SW480 (cell line): ENCODE measurements around the gene ZNF595.
"Not testable (repeated sequence)": the region's sequence is repeated elsewhere in the genome, so short reads cannot be mapped to it uniquely, and the experiment has no call there.

Experiments used
- DNase-seq: peaks from one replicate; pipeline ENCODE4 v3.0.0-alpha.2; 2016; ENCODE audit warnings: low spot score

The ZNF595 gene

DNA sequence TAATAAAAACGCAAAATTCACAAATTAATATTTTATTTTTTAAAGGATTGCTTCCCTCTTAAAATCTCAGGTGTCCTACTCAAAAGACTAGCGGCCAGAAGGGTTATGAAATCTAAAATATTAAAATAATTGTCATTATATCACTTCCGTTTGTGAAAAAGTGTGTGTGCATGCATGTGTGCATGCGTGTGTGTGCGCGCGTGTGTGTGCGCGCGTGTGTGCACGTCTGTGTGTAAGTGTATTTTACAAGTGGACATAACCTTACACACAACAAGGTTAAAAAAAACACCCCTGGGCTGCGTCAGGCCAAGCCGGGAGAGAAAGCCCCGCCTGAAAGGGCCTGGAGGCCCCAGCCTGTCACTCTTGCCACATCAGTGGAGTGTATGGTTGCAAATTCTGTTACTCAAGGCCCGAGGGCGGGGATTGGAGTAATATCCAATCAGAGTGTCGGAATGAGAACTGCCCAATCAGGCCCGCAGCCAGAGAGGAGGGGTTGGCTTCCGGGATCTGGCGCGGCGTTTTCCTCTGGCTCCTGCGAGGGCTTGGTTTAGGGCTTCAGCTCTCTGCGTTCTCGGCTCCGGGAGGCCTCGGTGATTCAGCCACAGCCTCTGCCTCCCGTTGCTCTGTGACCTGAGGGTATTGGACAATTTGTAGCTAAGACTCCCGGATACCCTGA is at the start of gene ZNF595:
TSS of gene ZNF595 (plus strand) at position 518 of the 676 bp plus-strand sequence. CDS start 168 bp downstream, outside the sequence.
- DNase-seq = not testable (repeated sequence)

GRCh38 chr4:9937-10870 is 42.9 kb upstream of the ZNF595 start:
- DNase-seq = not testable (repeated sequence)

GRCh38 chr4:11095-11815 is 41.9 kb upstream of the ZNF595 start:
- not testable (repeated sequence) for DNase-seq

GRCh38 chr4:11816-12417 is 41.2 kb upstream of the ZNF595 start:
- not testable (repeated sequence) for DNase-seq

- not testable (repeated sequence) for DNase-seq
Measured at GRCh38 chr4:18128-18527, 35.0 kb upstream of the ZNF595 start.

GRCh38 chr4:18589-18988 is 34.5 kb upstream of the ZNF595 start:
- not testable (repeated sequence) for DNase-seq

DNA sequence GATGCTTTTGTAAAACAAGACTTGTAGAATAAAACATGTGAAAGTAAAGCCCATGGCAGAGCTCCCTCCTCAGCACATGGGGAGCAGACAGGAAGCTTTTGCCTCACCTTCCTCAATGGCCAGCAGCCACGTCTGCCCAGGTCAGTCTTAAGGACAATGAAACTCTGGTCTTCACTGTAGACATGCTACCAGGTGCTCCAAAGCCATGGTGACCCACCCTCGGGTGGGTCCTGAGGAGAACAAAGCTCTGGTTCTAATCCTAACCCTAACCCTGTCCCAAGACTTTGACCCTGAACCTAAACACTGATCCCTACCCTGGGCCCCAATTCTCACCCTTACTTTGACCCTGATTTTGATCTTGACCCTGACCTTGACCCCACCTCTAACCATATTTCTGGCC is 30.2 kb upstream of the ZNF595 start:
- not testable (repeated sequence) for DNase-seq

GRCh38 chr4:24359-24758 is 28.8 kb upstream of the ZNF595 start:
- not testable (repeated sequence) for DNase-seq

GRCh38 chr4:27501-27900 is 25.6 kb upstream of the ZNF595 start:
- DNase-seq = not testable (repeated sequence)

- not testable (repeated sequence) for DNase-seq
Measured at GRCh38 chr4:28767-29542, 24.2 kb upstream of the ZNF595 start.

DNA sequence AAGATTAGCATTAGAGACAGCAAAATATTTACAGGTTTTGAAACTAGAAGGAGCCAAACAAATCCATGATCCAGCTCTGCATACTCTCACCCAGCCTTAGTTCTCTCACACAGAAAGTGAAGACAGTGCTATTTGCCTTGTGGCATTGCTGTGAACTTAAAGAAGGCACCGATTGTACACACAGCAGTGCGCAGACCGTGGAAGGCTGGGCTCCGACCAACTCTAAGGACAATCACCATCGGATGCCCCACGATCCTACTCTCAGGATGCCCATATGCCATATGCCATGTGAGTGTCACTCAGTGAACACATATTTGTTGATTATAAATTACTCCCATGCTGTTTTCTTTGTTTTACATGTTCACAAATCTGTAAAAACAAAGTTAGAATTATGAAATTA is 19.8 kb upstream of the ZNF595 start:
- DNase-seq = not testable (repeated sequence)

DNA sequence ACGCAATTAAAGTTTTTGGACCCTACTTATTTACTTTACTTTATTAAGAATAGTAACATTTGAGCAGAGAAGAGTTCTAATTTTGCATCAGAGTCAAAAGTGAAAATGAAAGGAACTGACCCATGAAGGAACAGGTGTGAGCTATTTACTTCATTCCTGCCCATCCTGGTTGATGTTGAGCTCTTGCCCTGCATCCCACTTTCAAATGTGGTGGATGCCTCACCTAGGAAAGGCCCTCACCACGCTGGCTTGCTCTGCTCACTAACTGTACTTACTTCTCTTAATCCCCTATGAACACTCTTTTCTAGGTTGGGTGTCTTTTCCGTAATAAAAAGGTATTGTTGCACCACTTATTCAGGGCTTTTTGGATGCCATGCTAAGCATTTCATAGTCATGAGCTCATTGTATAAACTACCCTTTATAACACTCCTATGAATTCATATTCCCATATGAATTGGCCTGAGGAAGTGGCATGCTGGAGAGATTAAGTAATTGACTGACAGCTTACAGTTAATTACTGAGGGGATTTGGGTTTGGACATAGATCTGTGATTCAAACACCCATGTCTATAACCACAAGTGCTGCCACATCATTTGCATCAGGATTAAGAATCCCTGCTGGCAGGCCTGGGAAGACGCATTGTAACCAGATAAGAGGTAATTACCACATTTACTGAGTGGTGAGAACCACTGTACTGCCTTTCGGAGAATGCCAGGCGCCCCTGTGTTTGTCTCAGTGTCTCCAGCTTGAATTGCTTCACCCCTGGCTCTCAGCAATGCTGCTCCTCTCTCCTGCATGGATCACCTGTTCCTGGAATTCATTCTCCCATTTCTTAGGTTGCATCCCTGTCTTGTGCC is 16.3 kb upstream of the ZNF595 start:
- peak; percentile 3 for DNase-seq

DNA sequence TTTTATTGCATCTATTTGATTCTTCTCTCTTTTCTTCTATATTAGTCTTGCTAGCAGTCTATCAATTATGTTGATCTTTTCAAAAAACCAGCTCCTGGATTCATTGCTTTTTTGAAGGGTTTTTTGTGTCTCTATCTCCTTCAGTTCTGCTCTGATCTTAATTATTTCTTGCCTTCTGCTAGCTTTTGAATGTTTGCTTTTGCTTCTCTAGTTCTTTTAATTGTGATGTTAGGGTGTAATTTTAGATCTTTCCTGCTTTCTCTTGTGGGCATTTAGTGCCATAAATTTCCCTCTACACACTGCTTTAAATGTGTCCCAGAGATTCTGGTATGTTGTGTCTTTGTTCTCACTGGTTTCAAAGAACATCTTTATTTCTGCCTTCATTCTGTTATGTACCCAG is 14.9 kb upstream of the ZNF595 start:
- DNase-seq = not testable (repeated sequence)

DNA sequence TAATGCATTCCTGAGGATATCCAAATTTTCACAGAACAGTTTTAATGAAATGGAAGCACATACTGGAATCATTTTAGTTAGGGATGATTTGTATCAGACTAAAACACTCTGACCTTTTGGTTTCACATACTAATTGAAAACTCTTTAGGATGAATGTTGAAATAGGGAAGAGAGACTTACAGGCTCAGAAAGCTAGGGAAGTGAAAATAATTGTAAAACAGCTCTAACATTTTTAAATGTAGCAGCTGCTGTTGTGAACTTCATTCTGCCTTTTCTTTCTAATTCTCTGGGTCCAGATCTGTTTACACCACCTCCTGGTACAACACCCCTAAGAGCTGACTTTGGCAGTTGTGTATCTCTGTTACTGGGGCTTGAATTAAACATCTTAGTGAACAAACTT is 9.7 kb upstream of the ZNF595 start:
- DNase-seq = not testable (repeated sequence)

DNA sequence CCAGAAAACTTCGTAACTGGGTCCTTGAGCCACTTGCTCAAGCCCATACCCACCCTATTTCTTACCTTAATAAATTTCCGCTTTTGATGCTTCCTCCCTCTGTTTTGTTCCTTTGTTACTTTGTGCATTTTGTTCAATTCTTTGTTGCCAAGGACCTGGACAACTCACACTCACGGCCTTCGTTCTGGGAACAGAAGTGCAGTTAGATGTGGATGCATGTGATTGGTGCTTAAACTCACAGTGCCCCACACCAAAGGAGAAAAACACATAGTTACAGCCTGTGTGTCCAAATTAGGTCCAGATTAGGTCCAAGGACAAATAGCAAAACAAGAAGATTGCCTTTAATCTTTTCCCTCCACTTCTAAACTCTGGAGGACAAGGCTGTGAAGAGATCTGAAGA is 1.9 kb upstream of the ZNF595 start:
- peak; percentile 4 for DNase-seq

- not testable (repeated sequence) for DNase-seq
Measured at GRCh38 chr4:51655-52277, 1.4 kb upstream of the ZNF595 start.

- not testable (repeated sequence) for DNase-seq
Measured at GRCh38 chr4:53521-53920, 400 bp downstream of the ZNF595 start.

- DNase-seq = not testable (repeated sequence)
Measured at GRCh38 chr4:64733-65132, 11.6 kb downstream of the ZNF595 start.

DNA sequence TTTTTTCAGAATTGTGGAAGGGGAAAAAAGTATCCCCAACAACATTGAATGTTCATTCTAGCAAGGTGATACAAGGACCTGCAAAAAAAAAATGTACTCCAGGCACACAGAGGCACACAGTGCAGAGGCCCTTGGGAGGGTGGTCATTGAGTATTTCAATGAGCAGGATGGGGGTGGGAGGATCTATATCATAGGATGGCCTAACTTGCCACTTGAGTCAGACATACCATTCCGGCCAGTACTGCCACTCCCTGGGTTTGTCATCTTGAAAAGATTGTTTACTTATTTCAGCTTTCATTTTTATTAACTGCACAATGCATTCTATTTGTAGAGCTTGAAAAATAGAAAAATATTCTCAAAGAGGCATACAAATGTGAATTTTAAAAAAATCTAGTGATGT is 18.7 kb downstream of the ZNF595 start:
- no peak for DNase-seq

DNA sequence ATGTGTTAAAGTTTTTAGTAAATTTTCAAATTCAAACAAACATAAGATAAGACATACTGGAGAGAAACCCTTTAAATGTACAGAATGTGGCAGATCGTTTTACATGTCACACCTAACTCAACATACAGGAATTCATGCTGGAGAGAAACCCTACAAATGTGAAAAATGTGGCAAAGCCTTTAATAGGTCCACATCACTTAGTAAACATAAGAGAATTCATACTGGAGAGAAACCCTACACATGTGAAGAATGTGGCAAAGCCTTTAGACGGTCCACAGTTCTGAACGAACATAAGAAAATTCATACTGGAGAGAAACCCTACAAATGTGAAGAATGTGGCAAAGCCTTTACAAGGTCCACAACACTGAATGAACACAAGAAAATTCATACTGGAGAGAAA is 32.8 kb downstream of the ZNF595 start:
- no peak for DNase-seq
